HL-60 (cell line): ENCODE measurements around the gene SKI.

Experiments used
- DNase-seq, 2 experiments: peaks; one replicate each; pipeline ENCODE4 v3.0.0-alpha.2; 2010 to 2020; ENCODE audit warnings: low read depth in 1 of 2, low spot score in 1 of 2
- H3K27ac ChIP-seq: fragments of 250-450 bp; sonication (Bioruptor Pico); replicated peaks from 2 replicates; pipeline ENCODE4 v1.5.1; 2020; ENCODE audit warnings: mild to moderate bottlenecking, moderate library complexity
- H3K27me3 ChIP-seq: fragments of 250-450 bp; sonication (Bioruptor Pico); 2 replicates; pipeline ENCODE4 v1.5.1; 2021; ENCODE audit warnings: mild to moderate bottlenecking, moderate library complexity; ENCODE audit not compliant: insufficient read depth, poor library complexity, severe bottlenecking
- H3K4me3 ChIP-seq: replicated peaks from 2 replicates; pipeline ENCODE4 v1.5.1; 2011; ENCODE audit warnings: mild to moderate bottlenecking, control low read depth, low read length; ENCODE audit not compliant: insufficient read depth
- CTCF ChIP-seq: IDR thresholded peaks from one replicate; pipeline ENCODE4 v1.5.1; 2011; ENCODE audit warnings: low read length, control low read depth, inconsistent platforms; ENCODE audit not compliant: insufficient read depth
- GABPA ChIP-seq: IDR thresholded peaks from 2 replicates; pipeline ENCODE4 v1.6.1; 2012; ENCODE audit warnings: low read depth
- POLR2AphosphoS5 ChIP-seq: IDR thresholded peaks from 2 replicates; pipeline ENCODE4 v1.6.1; 2012; ENCODE audit warnings: low read depth
- SPI1 ChIP-seq: IDR thresholded peaks from 2 replicates; pipeline ENCODE4 v1.6.1; 2012; ENCODE audit warnings: low read depth, mild to moderate bottlenecking, borderline replicate concordance
- long read RNA-seq: library from polyadenylated mRNA; unstranded; transcript quantifications from one replicate; pipeline ENCODE4 v2.0.0, GENCODE V29; 2020
- TF ChIP-seq, protein P1 (sequence below): IDR thresholded peaks from 2 replicates; pipeline ENCODE4 v1.6.1; 2012; ENCODE audit warnings: low read depth; ENCODE audit not compliant: insufficient replicate concordance

SKI gene
- long read RNA-seq, partial matches to known transcripts: 9 of 10 reads
- long read RNA-seq, other reads (novel, unspliced or antisense): 1 of 10 reads

DNA sequence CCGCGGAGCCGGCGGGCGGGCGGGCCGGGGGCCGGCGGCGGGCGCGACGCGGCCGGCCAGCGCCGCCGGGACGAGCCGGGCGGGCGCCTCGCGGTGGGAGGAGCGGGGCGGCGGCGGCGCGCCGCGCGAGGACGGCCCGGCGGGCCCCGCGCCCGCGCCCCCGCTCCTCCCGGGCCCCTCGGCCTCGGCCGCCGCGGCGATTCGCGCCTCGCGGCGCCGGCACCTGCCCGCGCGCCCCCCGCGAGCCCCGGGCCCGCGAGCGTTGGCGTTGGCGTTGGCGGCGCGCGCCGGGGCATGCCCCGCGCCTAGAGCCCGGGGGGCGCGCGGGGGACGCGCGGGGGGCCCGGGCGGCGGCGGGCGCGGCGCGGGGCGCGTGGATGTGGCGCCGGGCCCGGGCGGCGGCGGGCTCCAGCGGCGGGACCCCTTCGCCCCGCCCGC, at the start of gene SKI:
SKI (plus strand) TSS at position 163 of the 438 bp plus-strand sequence. CDS start 448 bp downstream, outside the sequence.
- TF ChIP-seq, protein P1, sequence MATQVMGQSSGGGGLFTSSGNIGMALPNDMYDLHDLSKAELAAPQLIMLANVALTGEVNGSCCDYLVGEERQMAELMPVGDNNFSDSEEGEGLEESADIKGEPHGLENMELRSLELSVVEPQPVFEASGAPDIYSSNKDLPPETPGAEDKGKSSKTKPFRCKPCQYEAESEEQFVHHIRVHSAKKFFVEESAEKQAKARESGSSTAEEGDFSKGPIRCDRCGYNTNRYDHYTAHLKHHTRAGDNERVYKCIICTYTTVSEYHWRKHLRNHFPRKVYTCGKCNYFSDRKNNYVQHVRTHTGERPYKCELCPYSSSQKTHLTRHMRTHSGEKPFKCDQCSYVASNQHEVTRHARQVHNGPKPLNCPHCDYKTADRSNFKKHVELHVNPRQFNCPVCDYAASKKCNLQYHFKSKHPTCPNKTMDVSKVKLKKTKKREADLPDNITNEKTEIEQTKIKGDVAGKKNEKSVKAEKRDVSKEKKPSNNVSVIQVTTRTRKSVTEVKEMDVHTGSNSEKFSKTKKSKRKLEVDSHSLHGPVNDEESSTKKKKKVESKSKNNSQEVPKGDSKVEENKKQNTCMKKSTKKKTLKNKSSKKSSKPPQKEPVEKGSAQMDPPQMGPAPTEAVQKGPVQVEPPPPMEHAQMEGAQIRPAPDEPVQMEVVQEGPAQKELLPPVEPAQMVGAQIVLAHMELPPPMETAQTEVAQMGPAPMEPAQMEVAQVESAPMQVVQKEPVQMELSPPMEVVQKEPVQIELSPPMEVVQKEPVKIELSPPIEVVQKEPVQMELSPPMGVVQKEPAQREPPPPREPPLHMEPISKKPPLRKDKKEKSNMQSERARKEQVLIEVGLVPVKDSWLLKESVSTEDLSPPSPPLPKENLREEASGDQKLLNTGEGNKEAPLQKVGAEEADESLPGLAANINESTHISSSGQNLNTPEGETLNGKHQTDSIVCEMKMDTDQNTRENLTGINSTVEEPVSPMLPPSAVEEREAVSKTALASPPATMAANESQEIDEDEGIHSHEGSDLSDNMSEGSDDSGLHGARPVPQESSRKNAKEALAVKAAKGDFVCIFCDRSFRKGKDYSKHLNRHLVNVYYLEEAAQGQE: no peak
- no peak for TF ChIP-seq POLR2AphosphoS5
- Histone ChIP-seq H3K4me3 (peak within 1 kb of the TSS; percentile 67), H3K27ac (peak within 1 kb of the TSS; percentile 81), H3K27me3 (peaks cover 5% of the 10 kb centered on the region)
- no peak for DNase-seq

- TF ChIP-seq CTCF: no peak
- no peak for TF ChIP-seq POLR2AphosphoS5
- no peak for TF ChIP-seq GABPA
- TF ChIP-seq SPI1: no peak
- TF ChIP-seq, protein P1: no peak
- DNase-seq: no peak
Observed at GRCh38 chr1:2178875-2179274, 49.2 kb upstream of the SKI start.

DNA sequence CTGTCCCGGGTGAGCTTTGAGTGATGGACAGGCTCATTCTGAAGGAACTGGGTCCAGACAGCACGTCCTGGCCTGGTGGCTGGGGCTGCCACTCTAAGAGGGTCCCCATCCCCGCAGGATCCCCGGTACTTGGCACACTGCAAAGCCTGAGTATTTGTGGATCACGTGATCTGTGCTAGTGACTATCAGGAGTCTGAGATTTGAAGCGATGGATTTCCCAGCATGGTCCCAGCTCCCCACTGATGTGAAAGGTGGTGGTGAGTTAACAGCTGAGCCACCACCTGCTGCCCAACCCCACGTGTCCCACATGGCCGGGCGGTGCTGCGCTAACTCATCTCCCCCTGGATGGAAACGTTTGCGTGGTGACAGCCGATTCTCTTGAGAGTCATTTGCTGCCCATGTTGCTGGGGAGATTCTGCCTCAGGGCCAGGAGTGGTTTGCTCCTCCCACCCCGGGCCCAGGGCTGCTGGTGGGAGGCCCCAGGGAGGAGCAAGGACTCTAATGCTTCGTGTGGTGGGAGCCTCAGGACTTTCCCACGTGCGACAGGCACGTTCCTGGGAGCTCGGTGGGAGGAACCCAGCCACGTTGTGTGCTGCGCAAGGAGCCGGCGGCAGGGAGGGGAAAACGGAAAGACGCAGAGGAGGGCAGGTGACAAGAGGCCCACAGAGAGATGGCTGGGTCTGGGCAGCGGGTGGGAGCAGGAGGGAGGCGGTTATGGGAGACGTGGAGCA, 48.7 kb upstream of the SKI start:
- Histone ChIP-seq H3K27ac (no peak overlapping the region), H3K27me3 (no peaks in the 10 kb centered on the region), H3K4me3 (no peak overlapping the region)
- TF ChIP-seq, protein P1: no peak
- TF ChIP-seq CTCF: no peak
- no peak for DNase-seq

More at GRCh38 chr1:2178875-2179274, 49.2 kb upstream of the SKI start:
- Histone ChIP-seq H3K27ac (no peak overlapping the region), H3K27me3 (no peaks in the 10 kb centered on the region), H3K4me3 (no peak overlapping the region)
